Stimulated activated CD8-positive, alpha-beta memory T cell treated with anti-CD3 and anti-CD28 coated beads, Interleukin-12 subunit alpha, Interleukin-12 subunit beta, amount 100 ng/mL, for 24 hours (primary cell): ENCODE results near the gene NKAIN4.

ENCODE experiments used
- DNase-seq: peaks from one replicate; pipeline ENCODE4 v3.0.0-alpha.2; 2020; ENCODE audit errors: extremely low read depth

NKAIN4 gene

DNA sequence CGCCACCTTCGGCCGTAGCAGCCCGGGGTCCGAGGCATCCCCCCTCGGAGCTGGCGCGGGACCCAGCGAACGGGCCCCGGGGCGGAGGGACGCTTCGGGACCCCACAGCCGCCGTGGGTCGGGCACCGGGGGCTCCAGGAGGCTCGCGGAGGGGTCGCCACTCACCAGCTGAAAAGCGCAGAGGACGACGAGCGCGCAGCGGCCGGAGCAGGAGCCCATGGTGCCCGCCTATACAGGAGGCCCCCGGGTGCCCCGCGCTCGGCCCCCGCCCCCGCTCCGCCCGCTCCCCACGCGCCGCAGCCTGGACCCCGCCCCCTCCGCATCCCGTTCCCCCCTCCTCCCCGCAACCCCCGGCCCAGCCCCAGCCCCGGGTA lies at the start of gene NKAIN4:
TSS of gene NKAIN4 (minus strand) at position 232 of the 374 bp plus-strand sequence. CDS start at position 219, 13 bp downstream.
- no peak for DNase-seq

DNA sequence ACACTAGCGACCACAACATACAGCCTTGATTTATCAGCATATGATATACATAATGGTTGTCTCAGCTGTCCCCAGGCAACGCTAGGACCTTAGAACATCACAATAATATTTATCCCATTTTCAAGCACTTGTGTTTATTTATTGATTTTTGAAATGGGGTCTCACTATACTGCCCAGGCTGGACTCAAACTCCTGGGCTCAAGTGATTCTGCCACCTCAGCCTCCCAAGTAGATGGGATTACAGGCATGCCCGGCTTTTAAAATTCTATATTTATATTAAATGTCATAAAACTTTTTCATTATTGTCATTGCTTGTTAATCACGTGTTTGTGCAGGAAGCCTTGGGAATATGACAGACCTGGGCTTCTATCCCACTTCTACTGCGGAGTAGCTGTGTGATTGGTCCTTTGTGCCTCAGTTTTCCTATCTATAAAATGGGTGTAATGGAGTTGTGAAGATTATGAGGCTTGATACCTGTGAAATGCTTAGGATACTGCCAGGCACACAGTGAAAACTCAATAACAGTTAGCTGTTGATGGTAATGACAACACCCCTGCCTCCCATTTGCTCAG lies 48.9 kb upstream of the NKAIN4 start:
- no peak for DNase-seq

DNA sequence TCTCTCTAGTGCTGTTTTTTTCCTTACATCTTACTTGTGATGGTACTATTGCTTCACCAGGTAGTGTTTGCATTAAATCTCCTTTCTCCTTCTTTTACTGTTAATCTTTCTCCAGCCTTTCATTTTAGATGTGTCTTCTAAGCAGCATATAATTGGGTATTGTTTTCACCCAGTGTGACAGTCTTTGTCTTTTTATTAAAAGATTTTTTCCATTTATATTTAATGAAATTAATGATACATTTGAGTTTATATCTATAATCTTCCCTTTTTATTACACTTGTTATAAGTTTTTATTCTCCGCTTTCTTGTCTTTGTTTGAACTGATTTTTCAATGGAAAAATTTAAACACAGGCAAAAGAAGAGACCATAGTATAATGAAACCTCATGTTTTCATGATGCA lies 47.4 kb upstream of the NKAIN4 start:
- no peak for DNase-seq

- DNase-seq: no peak
Measured at GRCh38 chr20:63298731-63299312, 44.6 kb upstream of the NKAIN4 start.

DNA sequence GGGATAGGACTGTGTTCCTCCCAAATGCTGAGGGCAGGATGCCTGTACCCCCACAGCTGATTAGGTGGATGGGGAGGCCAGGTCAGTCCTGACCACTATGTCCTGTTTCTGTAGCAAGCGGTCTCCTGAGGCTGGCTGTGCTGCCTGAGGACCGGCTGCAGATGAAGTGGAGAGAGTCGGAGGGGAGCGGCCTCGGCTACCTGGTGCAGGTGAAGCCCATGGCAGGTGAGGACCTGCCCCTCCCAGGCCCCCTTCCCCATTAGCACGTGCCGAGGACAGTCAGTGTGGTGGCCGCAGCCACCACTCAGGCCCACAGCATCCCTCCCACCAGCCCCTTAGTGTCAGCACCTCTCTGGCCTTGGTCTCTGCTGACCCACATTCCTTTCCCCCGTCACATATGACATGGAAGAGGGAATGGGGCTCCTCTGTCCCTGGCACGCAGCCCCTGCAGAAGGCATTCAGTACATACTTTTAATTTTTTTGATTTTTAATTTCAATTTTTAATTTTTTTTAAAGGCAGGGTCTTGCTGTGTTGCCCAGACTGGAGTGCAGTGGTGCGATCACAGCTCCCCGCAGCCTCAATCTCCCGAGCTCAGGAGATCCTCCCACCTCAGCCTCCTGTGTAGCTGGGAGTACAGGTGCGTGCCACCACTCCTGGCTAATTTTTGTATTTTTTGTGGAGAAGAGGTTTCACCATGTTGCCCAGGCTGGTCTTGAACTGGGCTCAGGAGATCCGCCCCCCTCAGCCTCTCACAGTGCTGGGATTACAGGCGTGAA lies 43.7 kb upstream of the NKAIN4 start:
- no peak for DNase-seq

GRCh38 chr20:63297371-63297781 lies 43.1 kb upstream of the NKAIN4 start:
- DNase-seq: no peak

- no peak for DNase-seq
Measured at GRCh38 chr20:63296531-63297299, 42.5 kb upstream of the NKAIN4 start.

DNA sequence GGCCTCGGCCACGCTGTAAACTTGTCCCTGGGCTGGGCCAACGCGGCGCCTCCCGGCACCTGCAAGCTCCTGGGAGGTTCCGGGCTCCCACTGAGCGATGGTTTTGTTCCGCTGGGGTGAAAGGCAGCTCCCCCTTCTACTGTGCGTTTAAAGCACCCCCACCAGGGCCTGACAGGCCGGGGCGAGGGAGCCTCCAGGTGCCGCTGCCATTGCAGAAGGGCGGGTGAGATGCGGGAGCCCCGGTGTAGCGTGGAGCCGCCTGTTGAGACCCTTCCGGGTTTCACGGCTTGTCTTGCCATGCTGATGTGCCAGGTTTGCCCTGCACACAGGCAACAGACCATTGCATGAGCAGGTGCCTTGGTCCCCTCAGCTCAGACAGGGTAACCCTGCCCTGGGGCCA lies 41.6 kb upstream of the NKAIN4 start:
- DNase-seq: no peak

DNA sequence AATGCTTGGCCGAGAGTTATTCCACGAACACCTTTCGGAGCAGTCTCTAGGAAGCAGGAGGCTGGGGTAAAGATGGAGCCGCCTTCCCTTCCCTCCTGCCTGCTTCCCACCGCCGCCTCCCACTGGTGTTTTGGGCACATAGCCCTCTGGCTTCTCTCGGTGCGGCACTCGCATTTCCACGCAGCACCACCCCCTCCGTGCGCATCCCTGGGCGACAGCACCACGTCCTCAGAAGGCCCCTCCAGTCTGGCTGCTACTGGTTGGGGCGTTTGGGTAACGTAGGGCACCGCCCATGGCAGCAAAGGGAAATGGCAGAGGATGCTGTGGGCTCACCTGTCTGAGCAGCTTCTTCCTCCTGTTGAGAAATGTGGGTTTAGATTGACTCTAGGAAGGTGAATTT lies 41.2 kb upstream of the NKAIN4 start:
- no peak for DNase-seq

DNA sequence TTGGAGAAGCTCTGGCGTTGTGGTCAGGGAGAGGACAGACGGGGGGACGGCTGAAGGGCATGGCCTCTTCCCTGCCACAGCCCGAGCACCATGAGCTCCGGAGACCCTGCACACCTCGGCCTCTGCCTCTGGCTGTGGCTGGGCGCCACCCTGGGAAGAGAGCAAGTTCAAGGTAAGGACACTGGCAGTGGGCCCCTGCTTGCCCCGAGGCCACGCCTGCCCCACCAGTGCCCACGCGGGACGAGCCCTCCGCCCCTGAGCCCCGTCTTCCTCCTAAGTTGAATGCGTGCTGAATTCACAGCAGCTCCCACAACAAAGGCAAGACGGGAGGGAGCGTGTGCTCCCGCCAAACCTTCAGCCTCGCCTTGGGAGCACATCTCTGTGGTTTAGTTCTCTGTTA lies 40.8 kb upstream of the NKAIN4 start:
- no peak for DNase-seq

DNA sequence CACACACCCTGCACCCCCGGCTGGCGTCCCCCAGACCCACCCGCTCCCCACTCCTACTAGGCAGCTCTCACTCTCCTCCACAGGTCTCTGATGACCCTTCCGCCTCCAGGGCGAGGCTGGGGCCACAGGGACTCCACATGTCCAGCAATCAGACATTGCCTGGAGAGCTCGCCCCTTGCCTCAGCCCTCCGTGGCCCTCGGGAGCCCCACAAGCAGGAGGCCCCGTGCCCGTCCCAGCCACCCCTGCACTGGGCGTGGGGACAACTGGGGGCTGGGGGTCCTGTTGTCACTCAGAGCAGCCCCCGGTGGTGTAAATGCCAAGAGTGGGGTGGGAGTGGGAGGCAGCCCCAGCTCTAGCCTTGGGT lies 40.3 kb upstream of the NKAIN4 start:
- no peak for DNase-seq

DNA sequence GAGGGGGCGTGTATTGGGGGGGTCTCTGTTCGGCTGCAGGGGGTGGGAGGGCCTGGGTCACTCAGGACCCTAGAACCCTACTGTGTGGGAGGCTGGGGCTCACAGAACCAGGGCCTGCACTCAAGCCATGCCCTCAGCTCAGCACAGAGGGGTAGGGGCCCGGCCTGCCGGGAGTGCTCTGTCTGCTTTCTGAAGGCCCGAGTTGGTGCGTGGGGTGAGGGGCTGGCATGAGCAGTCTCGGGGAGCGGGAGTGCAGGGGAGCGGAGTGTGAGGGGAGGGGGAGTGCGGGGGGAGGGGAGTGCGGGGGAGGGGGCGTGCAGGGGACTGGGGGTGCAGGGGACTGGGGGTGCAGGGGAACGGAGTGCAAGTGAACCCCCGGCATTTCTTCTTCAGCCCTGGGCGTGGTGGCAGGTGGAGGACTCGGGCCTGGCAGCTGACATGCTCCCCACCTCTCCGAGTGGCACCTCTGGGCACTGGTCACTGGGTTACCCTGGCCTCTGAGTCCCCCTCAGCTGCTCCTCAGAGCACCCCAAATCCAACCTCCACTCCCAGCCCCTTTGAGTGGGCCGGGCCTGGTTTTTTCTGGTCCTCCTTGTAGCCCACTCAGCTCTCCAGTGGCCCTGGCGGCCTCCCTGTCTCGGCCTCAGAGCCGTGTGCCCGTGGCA lies 39.7 kb upstream of the NKAIN4 start:
- no peak for DNase-seq

GRCh38 chr20:63293456-63293855 lies 39.2 kb upstream of the NKAIN4 start:
- no peak for DNase-seq

GRCh38 chr20:63292904-63293303 lies 38.6 kb upstream of the NKAIN4 start, which contains the start of gene COL20A1:
Gene COL20A1 (plus strand): TSS chr20:63293186. CDS start chr20:63295108, 1,922 bp downstream.
- DNase-seq: no peak

DNA sequence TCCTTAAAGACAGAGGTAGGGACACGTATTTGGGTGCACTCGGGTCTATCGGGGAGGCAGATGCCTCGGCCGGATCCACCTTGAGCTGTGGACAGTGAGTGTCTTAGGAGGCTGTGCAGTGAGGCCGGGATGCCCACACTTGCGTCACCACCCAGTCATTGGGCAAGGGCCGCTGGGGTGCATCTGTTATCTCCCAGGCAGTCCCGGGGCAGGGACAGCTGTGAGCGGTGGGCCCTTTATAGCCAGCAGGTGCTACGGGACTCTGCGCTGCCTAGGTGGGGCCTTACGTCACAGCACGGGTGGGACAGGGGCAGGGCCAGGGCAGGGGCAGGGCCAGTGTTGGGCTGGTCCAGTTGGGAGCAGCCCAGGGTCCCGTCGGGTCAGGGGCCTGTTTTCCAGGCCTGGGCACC lies 38.0 kb upstream of the NKAIN4 start:
- DNase-seq: no peak

- no peak for DNase-seq
Measured at GRCh38 chr20:63291811-63292210, 37.5 kb upstream of the NKAIN4 start.

DNA sequence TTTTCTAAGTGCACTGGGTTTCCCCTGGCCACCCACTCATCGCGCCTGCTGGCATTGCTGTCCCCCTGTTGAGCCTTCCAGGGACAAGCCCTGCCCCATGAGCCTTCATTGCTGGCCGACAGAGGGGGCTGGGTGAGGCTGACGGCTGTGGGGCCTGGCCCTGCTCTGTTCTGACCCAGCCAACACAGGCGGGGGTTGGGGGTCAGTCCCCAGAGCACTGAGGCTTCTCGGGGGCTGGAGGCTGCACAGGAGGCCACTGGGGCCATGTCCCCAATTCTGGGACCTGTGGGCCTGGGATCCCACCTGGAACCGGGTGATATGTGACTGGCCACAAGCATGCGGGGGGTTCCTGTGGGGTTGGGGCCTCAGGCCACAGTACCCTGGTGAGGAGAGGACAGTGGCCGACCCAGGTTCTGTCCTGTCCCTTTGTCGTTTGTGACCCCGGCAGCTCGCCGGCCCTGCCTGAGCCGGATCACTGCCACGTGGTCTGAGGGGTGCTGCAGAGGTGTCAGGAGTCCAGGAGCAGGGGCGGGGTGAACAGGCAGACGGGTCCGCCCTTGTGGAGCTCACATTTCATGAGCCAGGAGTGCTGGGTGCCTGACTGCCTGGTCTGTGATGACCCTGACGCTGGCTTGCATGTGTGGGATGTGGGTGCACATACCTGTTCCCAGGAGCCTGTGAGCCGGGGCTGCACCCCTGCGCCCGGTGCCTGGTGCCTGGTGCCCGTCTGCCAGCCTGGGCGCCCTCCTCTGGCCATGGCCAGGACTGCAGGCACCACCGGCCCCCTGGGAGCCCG lies 36.6 kb upstream of the NKAIN4 start:
- DNase-seq: peak; percentile 20

GRCh38 chr20:63290136-63290676 lies 35.9 kb upstream of the NKAIN4 start:
- no peak for DNase-seq

GRCh38 chr20:63289311-63290135 lies 35.3 kb upstream of the NKAIN4 start:
- DNase-seq: no peak
